CD4-positive, alpha-beta T cell treated with Interleukin-15 for 4 hours (primary cell): Measurements from ENCODE around the gene ERGIC1.

ENCODE experiments used
- DNase-seq: peaks from one replicate; pipeline ENCODE4 v3.0.0-alpha.2; 2020; ENCODE audit warnings: low spot score

Gene ERGIC1

DNA sequence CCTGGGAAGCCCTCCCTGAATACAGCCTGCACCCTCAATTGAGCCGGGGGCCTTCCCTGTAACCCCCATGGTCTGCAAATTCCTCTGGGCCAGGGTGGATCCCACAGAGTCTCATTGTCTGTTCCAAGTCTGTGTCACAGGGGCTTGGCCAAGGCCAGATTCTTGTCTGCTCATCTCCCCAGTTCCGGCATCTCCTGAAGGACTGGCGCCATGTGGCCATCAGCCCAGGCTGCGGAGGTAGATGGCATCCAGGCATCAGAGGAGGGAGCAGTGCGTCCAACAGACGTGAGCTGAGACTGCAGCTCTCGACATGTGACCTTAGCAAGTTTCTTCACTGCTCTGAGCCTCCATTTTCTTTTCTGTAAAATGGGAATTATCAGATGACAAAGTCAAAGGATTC is 87.9 kb downstream of the ERGIC1 start:
- DNase-seq = no peak

DNA sequence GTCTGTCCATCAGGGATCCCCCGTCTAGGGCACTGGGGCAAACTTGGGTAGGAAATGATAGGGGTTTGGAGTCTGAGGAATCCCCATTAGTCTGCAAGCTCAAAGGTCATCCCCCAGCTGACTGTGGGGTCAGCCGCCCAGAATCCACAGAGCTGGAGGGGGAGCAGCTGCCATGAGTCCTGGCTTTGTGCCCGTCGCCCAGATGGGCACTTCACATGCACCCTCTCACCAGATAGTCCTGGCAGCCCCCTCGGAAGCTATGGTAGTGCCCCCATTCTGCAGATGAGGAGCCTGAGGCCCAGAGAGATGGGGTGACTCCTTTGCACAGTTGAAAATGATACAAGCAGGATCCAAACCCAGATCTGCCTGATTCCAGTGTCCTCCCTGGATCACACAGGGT is 89.5 kb downstream of the ERGIC1 start:
- DNase-seq = no peak

DNA sequence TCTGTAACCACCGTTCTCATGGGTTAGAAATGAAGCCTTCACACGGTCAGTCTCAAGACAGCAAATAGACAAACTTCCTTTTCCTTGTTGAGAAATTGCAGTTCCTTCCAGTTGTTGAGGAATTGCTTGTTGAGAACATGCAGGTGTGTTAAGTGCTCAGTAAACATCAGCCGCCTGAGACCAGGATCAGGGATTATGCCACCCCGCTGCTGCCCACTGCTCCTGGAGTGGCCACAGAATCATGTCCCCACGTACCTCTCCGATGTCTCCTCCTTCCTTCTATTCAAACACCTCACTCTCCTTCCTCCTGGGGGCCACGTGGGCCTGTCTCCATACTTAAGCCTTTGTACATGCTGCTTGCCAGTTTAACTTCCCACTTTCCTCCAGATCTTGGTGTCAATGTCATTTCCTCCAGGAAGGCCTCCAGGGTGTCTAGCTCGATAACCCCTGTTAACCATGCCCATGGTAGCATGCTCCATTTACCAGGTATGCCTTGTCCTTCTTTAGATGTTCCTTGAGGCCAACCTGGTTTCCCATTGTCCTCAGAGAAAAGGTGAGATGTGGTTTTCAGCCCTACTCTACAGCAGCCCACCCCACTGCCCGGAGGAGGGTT is 91.4 kb downstream of the ERGIC1 start:
- DNase-seq = no peak

DNA sequence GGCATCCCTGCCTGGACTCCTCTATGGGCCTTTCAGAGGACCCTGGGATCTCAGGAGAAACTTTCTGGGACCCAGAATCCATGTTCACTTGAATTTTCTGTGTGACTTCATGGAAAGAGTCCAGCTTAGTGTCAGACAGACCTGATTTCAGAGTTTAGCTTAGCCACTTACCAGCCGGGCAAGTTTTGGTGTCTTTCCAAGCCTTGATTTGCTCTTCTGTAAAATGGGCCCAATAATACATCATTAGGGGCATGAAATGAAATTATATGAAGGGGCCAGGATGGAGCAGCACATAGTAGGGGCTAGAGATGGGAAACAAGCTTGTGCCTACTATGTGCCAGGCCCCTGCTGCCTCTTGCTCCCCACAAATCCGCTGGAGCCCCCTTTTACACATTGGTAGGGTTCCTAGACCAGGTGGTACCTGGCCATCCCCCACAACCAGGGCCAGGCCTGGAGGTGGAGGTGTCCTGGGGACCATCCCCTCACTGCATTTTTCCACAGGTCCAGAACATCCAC is 92.0 kb downstream of the ERGIC1 start:
- DNase-seq = no peak

DNA sequence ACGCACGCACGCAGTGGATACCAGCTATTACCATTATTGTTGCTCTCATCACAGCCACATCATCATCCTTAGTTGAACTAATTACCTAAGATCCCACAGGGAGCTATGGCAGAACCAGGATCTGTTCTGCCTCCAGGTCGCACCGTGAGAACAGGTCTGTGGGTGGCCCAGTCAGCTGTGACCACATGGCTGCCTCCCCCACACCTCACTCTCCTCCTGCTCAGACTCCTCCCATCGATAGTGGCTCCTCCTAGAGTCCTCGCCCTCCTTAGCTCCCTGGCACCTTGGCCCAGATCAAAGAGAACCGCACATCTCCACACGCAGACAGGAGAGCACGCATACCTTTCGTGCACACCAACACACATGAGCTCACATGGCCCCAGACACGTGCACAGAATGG is 92.7 kb downstream of the ERGIC1 start:
- DNase-seq = no peak

DNA sequence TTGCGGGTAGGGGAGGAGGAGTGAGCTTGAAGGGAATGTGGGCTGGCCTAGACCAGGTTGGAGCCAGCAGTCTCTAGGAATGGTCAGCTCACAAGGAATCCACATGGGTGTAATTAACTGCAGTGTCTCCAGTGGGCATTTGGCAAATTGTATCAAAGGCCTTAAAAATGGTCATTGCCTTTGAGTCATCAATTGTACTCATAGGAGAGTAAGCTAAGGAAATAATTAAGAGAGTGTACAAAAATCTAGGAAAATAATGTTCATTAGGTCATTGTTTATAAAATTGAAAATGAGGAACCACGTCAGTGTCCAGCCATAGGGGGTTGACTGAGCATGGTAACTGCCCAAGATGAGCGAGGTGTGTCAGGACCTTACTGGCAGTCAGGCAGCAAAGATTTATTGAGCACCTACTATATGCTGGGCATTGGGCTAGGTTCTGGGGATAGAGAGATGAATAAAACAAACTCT is 95.4 kb downstream of the ERGIC1 start:
- DNase-seq = no peak

DNA sequence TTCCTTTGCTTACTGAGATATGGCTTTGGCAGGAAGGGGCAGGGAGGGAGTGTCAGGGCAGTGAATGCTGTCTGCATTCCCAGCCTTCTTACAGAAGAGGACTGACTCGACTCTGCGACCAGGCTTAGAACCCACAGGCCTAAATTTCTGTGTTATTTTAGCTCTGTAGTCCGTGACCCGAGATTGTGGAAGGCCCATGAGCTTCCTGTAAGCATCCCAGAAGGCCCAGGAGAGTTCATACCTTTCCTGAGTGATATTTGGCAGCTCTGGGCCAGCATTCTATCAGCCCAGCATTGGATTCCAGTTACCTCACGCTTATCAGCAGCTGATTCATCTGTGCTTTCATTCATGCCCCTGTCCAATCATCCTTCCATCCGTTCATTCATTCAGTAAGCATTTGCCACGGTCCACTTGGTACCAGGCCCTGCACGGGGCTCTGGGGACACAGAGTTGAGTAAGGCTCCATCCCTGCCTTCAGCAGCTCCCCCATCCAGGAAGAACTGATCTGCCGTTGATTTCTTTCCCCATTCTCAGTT is 97.0 kb downstream of the ERGIC1 start:
- DNase-seq = no peak

DNA sequence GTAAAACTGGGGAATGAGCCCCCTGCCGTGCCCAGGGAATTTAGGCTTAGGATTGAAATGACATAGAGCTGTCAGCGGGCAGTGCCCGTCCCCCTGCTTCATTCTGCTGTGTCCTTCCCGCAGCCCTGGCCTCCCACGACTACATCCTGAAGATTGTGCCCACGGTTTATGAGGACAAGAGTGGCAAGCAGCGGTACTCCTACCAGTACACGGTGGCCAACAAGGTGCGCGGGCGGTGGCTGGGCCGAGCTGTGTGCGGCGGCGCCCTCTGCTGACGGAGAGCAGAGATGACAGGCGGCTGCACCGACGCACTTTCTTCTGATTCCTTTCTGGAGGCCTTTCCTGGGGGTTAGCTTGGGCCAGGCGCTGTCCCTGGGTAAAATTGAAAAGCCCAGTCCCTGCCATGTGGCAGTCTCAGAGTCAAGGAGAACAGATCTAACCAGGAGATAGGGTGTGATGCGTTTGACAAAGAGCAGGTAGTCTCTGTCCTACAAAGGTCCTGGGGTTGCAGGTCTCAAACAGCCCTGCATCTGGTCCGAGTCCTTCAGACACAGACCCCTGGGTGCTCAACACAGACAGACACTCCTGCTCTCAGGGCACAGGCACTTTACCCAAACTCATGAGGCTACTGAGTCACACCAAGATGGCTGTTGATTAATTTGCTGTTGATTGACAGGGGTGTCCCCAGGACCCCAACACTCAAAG is 98.4 kb downstream of the ERGIC1 start:
- peak; percentile 73 for DNase-seq

DNA sequence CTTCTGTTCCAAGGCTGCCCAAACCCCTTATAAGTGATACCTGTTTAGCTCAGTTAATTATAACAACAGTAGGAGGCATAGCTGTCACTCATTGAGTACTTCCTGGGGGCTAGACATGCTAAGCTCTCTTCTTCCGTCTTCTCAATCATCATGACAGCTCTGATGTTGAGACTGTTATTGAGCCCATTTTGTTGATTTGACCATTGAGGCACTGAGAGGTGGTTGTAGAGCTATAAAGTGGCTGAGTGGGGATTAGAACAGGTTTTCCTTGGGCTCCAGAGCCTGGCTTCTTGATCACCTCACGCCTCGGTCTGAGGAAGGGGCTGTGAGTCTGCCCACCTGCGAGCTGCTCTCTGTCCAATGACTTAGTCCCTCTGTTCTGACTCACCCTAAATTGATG is 99.2 kb downstream of the ERGIC1 start:
- DNase-seq = no peak

DNA sequence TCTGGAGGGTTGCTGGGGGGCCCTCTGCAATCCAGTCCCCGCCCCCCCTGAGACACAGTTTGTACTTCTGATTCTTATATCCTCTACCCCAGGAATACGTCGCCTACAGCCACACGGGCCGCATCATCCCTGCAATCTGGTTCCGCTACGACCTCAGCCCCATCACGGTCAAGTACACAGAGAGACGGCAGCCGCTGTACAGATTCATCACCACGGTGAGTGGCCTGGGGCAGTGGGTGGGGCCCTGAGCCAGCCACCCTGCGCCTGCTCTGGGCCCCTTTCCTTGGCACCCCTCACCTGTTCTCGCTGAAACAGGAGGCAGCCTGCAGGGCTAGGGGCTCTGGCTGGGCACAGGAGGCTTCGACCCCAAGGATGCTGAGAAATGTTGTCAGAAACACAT is 101.0 kb downstream of the ERGIC1 start:
- DNase-seq = no peak

DNA sequence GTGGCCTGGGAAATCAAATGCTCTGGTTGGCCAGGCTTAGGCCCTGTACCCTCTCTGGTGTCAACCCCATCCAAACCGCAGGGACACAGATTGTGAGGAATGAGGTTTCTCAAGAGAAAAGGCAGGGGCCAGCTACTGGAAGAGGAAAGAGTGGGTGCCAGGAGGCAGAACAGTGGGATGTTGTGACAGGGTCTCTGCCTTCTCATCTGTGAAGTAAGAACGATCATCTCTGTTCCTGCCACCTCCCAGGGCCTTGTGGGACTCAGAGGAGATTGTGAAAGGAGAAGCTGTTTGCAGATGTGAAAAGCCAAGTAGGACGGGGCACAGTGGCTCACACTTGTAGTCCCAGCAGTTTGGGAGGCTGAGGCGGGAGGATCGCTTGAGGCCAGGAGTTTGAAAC is 102.3 kb downstream of the ERGIC1 start:
- DNase-seq = no peak

DNA sequence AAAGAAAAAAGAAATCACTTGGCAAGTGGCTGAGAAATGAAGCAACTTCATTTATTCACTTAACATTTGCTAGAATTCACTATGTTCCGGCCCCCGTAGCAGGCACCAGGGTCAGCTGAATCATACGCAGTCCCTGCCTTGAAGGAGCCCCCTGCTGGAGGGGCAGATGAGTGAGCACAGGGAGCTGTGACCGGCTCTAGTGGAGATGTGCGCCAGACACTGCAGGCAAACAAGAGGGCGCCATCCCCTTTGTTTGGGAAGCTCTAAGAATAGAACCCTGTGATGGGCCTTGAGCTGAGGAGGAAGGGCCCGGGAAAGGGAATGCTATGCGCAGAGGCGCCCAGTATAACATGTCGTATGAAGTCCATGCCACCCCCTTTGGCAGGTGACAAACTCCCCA is 105.0 kb downstream of the ERGIC1 start:
- DNase-seq = no peak

DNA sequence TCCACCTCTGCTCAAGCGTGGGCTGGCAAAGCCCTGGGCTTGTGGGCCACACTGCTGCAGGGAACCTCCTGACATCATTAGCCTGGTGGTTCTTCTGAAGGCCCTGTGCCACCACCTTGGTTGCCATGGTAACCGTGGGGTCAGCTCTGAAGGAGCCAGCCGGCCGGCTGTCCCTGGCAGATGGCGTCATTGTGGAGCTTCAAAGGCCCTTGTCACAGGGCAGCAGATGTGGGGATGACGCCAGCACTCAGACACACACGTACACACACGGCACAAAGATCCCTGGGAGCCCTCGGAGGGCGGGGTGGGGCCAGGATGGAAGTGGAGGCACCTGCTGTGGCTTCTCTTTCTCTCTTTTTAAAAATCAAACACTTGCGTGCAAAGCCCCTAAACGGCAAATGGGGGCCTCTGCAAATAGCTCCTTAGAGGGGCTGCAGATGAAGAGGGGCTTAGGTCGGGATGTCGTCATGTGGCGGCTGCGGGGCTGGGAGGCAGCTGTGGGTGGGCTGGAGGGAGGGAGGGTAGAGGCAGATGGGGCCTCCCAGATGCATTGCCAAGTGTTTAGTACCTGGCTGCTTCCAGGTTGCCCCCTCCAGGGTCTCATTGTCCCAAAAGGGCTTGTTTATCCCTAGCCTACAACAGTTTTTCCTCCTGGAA is 105.7 kb downstream of the ERGIC1 start:
- no peak for DNase-seq

DNA sequence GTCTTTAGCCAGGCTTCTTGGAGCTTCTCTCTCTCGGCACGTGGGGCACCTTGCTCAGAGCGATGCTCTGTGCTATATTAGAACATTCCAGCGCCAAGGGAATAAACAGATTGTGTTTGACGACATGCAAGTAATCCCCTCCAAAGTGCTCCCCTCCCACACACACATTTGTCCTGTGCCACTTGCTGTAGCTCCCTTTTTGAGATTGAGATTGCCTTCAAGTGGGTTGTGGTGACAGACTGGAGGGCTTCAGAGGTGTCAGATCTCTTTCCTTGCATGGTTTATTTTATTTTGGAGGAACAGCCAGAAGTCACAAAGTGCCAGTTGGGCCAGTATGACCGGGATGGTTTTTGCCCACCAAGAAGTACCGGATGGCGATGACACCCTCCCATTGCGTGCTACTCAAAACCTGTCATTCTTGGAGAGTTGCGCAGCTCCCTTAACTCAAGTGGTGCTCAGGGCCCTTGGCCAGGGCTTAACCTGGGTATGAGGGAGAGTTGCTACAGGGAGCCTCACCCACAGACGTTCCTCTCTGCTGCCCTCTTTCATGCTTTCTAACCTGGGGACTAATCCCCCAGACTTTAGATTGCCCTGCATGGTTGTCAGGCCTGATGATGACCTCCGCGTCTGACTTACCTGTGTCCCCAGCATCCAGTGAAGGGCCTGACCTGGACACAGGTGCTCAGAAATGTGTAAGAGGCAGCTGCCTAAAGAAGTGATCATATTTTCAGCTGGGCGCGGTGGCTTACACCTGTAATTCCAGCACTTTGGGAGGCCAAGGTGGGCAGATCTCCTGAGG is 106.4 kb downstream of the ERGIC1 start:
- no peak for DNase-seq

DNA sequence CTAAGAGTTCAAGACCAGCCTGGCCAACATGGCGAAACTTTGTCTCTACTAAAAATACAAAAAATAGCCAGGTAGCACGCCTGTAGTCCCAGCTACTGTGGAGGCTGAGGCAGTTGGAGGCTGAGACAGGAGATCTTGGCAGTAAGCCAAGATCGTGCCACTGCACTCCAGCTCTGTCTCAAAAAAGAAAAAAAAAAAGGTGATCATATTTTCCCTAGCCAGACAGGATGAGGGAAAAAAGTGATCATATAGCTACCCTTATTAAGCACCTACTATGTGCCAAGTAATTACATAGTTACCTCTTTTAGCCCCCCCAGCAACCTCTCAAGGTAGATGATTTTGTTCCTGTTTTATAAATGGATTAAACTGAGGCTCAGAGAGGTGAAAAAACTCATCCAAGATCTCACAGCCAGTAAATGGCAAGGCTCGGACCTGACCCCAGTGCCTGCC is 107.0 kb downstream of the ERGIC1 start:
- DNase-seq = no peak

DNA sequence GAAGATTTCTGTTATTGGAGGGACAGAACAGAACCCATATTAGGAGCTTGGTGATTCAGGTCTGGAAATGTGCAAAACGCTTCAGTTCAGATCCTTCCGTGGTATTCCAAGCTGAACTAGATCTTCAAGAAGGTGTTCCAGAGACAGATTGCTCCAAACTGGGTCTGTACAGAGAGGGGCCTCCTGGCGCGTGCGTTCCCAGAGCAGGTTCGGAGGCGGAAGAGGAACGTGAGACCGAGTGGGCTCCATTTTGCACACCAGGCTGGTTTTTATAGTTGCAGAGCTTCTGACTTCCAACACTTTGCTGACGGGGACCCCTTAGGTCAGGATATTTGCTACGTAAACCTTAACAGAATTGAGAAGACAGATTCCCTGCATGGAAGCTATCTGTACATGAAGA is 108.5 kb downstream of the ERGIC1 start:
- no peak for DNase-seq

DNA sequence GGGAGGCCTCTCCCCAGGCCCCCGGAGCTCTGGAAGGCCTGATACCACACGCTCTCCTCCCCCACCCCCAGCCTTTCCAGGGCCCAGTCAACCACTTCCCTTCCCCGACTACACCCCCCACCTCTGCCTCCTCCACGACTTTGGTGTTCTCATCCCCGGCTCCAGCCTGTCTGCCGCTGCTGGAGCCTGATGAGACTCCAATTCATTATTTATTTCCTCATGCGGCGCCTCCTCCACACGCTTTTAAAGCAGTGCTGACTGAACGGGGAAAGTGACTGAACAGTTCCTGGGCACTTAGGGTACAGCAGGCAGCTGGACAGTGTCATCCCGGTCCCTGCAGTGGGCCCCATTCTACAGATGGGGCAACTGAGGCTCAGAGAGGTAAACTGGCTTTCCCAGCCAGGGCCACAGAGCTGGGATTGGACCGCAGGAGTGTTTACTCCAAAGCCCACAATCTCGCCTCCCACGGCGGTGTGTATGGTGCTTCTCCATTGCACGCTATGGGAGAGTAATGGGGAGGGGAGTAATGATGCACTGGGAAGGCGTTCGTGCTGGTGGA is 109.3 kb downstream of the ERGIC1 start:
- no peak for DNase-seq

DNA sequence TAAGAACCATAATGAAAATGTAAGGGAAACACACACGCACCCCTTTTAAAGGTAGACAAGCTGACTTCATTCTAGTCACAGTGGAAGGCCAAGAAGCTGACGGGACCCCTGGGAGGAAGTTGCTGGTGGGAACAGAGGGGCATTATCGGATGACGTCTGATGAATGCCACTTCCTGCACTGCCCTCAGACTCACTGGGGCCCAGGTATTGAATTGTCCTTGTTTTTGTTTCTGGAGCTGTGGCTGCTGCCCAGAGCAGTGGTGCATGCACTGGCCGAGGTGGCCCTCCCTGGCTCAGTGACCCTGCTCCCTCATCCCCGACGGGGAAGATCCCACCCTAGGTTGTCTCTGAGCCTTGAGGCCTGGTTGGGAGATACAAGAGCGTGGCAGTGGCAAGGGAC is 109.9 kb downstream of the ERGIC1 start:
- no peak for DNase-seq

DNA sequence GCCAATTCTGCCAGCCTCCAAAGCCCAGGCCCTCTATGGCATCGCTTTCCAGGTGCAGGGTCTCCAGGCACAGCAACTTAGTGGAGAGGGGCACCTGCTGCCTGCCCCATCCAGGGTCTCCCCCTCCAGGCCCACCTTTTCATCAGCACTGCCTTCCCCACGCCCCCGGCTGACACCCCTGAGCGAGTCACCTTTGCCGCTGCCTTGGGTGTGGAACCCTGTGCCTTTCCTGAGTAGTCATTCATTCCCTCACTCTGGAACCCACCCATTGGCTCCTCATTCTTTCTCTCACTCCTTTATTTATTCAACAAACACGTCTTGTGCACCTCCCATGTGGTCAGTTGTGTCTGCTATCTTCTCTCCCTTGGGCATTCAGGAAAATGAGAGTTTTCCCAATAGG is 110.7 kb downstream of the ERGIC1 start:
- no peak for DNase-seq

DNA sequence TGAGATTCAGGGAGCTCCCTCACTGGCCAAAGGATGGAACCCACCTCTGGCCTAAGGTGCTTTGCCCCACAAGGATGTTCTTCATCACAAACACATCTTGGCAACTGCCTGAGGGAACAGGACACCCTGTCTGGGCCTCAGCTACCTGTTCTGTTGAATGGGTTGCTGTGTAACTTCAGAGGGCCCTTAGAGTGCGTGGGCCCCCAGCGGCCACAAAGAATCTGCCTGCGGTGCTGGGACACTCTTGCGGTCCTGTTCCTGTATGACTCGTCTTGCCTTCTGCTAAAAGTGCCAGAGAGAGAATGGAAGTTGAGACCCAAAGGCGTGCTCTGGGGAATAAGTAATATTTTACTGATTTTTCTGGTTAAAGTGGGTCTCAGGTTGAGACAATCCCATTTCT is 111.1 kb downstream of the ERGIC1 start:
- no peak for DNase-seq

DNA sequence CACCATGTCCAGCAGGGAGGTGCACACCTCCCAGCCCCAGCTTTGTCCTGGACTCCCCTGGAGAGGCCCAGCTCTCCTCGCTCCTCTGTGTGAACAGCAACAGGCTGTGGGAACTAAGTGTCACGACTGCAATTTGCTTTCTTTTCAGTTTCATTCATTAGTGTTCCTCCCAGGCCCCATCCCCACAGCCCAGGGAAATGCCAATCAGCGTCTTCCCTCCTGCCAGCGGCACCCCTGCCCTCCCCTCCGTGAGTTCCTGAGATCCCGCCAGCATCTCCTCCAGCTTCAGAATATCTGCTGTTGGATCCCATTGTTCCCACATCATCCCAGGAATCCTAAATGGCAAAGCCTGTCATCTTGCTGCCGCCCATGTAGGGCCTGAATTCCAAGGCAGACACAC is 112.1 kb downstream of the ERGIC1 start:
- no peak for DNase-seq

DNA sequence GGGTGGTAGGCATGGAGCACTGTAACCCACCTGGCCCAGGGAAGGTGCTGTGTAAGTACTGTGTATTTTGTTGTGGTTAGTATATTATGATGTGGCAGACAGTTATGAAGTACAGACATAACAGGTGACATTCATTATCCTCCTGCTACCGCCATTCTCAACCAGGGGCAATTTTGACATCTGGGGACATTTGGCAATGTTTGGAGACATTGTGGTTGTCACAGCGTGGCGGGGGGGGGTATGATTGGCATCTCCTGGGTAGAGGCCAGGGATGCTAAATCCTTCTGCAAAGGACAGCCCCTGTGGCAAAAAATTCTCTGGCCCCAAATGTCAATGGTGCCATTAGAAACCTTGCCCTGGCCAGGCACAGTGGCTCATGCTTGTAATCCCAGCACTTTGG is 115.4 kb downstream of the ERGIC1 start:
- no peak for DNase-seq
